HepG2 (cell line): Measurements from ENCODE around the gene TP53BP2. TPM values are rescaled to one million over a fixed set of nuclear protein-coding genes. Genes with fewer than 3 reads are reported as not detected.
A peak's percentile ranks its signal among the peaks of the same experiment; 100 is the strongest.

Experiments
- DPF2 ChIP-seq: sonication (generic); formaldehyde crosslinking; IDR thresholded peaks from 2 replicates; pipeline ENCODE4 v1.4.0; 2020; ENCODE audit warnings: mild to moderate bottlenecking, low read depth, missing genetic modification reagents, borderline replicate concordance
- GPN1 ChIP-seq: sonication (generic); formaldehyde crosslinking; IDR thresholded peaks from 2 replicates; pipeline ENCODE4 v1.5.1; 2020; ENCODE audit warnings: missing genetic modification reagents, borderline replicate concordance
- HNRNPL ChIP-seq: fragments of 200-400 bp; formaldehyde crosslinking; IDR thresholded peaks from 2 replicates; pipeline ENCODE4 v1.6.1; 2017; ENCODE audit warnings: mild to moderate bottlenecking, low read depth, low read length
- HNRNPLL ChIP-seq: fragments of 200-400 bp; formaldehyde crosslinking; IDR thresholded peaks from 2 replicates; pipeline ENCODE4 v1.6.1; 2017; ENCODE audit warnings: mild to moderate bottlenecking, low read depth, low read length; ENCODE audit not compliant: poor library complexity, severe bottlenecking
- HOMEZ ChIP-seq: IDR thresholded peaks from 2 replicates; pipeline ENCODE4 v1.6.1; 2016; ENCODE audit warnings: low read depth
- JUN ChIP-seq: sonication (generic); formaldehyde crosslinking; IDR thresholded peaks from 2 replicates; pipeline ENCODE4 v1.4.0; 2020; ENCODE audit warnings: mild to moderate bottlenecking, missing genetic modification reagents
- MED13 ChIP-seq: sonication (generic); formaldehyde crosslinking; IDR thresholded peaks from 2 replicates; pipeline ENCODE4 v1.5.0; 2020; ENCODE audit warnings: missing genetic modification reagents
- MZF1 ChIP-seq: sonication (generic); formaldehyde crosslinking; IDR thresholded peaks from 2 replicates; pipeline ENCODE4 v1.8.1; 2023; ENCODE audit warnings: mild to moderate bottlenecking, missing genetic modification reagents, borderline replicate concordance
- SAP130 ChIP-seq: IDR thresholded peaks from 2 replicates; pipeline ENCODE4 v1.6.1; 2016; ENCODE audit warnings: low read depth
- SMAD3 ChIP-seq: sonication (generic); formaldehyde crosslinking; IDR thresholded peaks from 2 replicates; pipeline ENCODE4 v1.4.0; 2020; ENCODE audit warnings: missing genetic modification reagents
- SOX6 ChIP-seq, 2 experiments: fragments of 450-650 bp in 1 of 2; sonication (generic) in 1 of 2; formaldehyde crosslinking in 1 of 2; IDR thresholded peaks; 2 replicates each; pipeline versions ENCODE4 v1.4.0 to v1.6.1; 2017 to 2020; ENCODE audit warnings: antibody characterized with exemption in 1 of 2, mild to moderate bottlenecking in 1 of 2, missing genetic modification reagents in 1 of 2
- TCF12 ChIP-seq, 2 experiments: fragments of 450-650 bp in 1 of 2; sonication (generic) in 1 of 2; formaldehyde crosslinking in 1 of 2; IDR thresholded peaks; 2 replicates each; pipeline versions ENCODE4 v1.6.1 to v1.8.0; 2017 to 2022; ENCODE audit warnings: antibody characterized with exemption in 1 of 2, mild to moderate bottlenecking in 1 of 2, missing genetic modification reagents in 1 of 2, moderate library complexity in 1 of 2
- ZBTB39 ChIP-seq: sonication (generic); formaldehyde crosslinking; IDR thresholded peaks from 2 replicates; pipeline ENCODE4 v1.5.0; 2020; ENCODE audit warnings: missing genetic modification reagents
- ZFP90 ChIP-seq: sonication (generic); formaldehyde crosslinking; IDR thresholded peaks from 2 replicates; pipeline ENCODE4 v1.8.0; 2022; ENCODE audit warnings: missing genetic modification reagents, mild to moderate bottlenecking, inconsistent platforms, borderline replicate concordance
- ZNF205 ChIP-seq: IDR thresholded peaks from 2 replicates; pipeline ENCODE4 v1.6.1; 2018; ENCODE audit warnings: missing biosample characterization, missing genetic modification reagents
- ZNF33B ChIP-seq: sonication (generic); formaldehyde crosslinking; IDR thresholded peaks from 2 replicates; pipeline ENCODE4 v1.5.1; 2020; ENCODE audit warnings: mild to moderate bottlenecking, missing genetic modification reagents
- ZNF740 ChIP-seq: sonication (generic); formaldehyde crosslinking; IDR thresholded peaks from 2 replicates; pipeline ENCODE4 v1.4.0; 2020; ENCODE audit warnings: missing genetic modification reagents
- polyA plus RNA-seq, 8 experiments: library from polyadenylated mRNA; depleted of rRNA in 3 of 8; stranded (reverse) in 7 of 8; unstranded in 1 of 8; fragments of >200 nt; fragmentation: Illumina TruSeq in 4 of 8; extraction: Trizol in 4 of 8; gene quantifications; 2 replicates each; pipeline versions ENCODE4 v1.2.1 to v1.2.3, GENCODE V29; 2011 to 2016; ENCODE audit warnings: low read depth in 4 of 8, missing spikeins in 1 of 8, mixed read lengths in 1 of 8; ENCODE audit not compliant: insufficient read depth in 1 of 8
- total RNA-seq, 5 experiments: library from RNA; depleted of rRNA; stranded (reverse); fragments of >200 nt; fragmentation: Illumina TruSeq; extraction: Trizol; gene quantifications; 2 replicates each; pipeline ENCODE4 v1.2.3, GENCODE V29; 2016; ENCODE audit warnings: low read depth in 1 of 5

The TP53BP2 gene
- total and polyA plus RNA-seq, 2 of the 13 experiments (the other 11 are each of a cell fraction or from before 2014, with no cell fraction given), result 10.0 to 14.0 TPM

GRCh38 chr1:223844787-223845036, 1.0 kb downstream of the TP53BP2 start (continued):
- TF ChIP-seq ZNF33B (CRISPR knock-in tag) (no peak), HOMEZ (CRISPR knock-in tag) (no peak), SOX6 (IDR thresholded peaks at IDR 0.05) (no peak), SOX6 (CRISPR knock-in tag; IDR thresholded peaks at IDR 0.05) (no peak), GPN1 (CRISPR knock-in tag) (no peak), TCF12 (IDR thresholded peaks at IDR 0.05) (no peak), TCF12 (CRISPR knock-in tag; IDR thresholded peaks at IDR 0.05) (no peak), MED13 (no peak), SMAD3 (CRISPR knock-in tag) (no peak), MZF1 (no peak), HNRNPL (no peak), HNRNPLL (no peak), ZNF740 (CRISPR knock-in tag) (no peak), ZNF205 (CRISPR knock-in tag) (0 out of 2 replicates have a peak, but pooled peaks have one; percentile 4), SAP130 (0 out of 2 replicates have a peak, but pooled peaks have one; percentile 16), DPF2 (CRISPR knock-in tag) (no peak), ZFP90 (CRISPR knock-in tag) (0 out of 2 replicates have a peak, but pooled peaks have one; percentile 3), ZBTB39 (CRISPR knock-in tag) (no peak), JUN (no peak)
